Muscle of leg (tissue), 11 donors: ENCODE measurements around the gene OSBP2. TPM values are rescaled to one million over a fixed set of nuclear protein-coding genes. Genes with fewer than 3 reads are reported as not detected.

Experiments
- DNase-seq: peaks from one replicate; pipeline ENCODE4 v3.0.0; 2013
- H3K27ac ChIP-seq: one replicate; pipeline ENCODE4 v1.5.1; 2013; ENCODE audit warnings: mild to moderate bottlenecking, low read length, control low read depth
- H3K27me3 ChIP-seq: one replicate; pipeline ENCODE4 v1.6.1; 2013; ENCODE audit warnings: low read length; ENCODE audit not compliant: control insufficient read depth, insufficient read depth
- H3K36me3 ChIP-seq: one replicate; pipeline ENCODE4 v1.6.1; 2013; ENCODE audit warnings: low read length; ENCODE audit not compliant: control insufficient read depth, insufficient read depth
- H3K4me1 ChIP-seq: one replicate; pipeline ENCODE4 v1.6.1; 2013; ENCODE audit warnings: low read length; ENCODE audit not compliant: control insufficient read depth, insufficient read depth
- H3K4me3 ChIP-seq: one replicate; pipeline ENCODE4 v1.5.1; 2013; ENCODE audit warnings: low read length, control low read depth
- H3K9me3 ChIP-seq: replicated peaks from 2 replicates; pipeline ENCODE4 v1.6.1; 2013; ENCODE audit warnings: low read depth, low read length; ENCODE audit not compliant: control insufficient read depth
- WGBS: methylation state at CpG from one replicate; pipeline ENCODE4 v1.1.5; 2013; ENCODE audit warnings: missing lambda C conversion rate; ENCODE audit not compliant: insufficient coverage; 5-methylcytosine and 5-hydroxymethylcytosine counted together
- polyA plus RNA-seq, 8 donors: library from polyadenylated mRNA; unstranded; fragments of 120-200 nt; gene quantifications; one replicate each; pipeline versions ENCODE4 v1.2.1 to v1.2.3, GENCODE V29; 2013; ENCODE audit warnings: inconsistent platforms in 1 of 8, low replicate concordance in 1 of 8; ENCODE audit not compliant: insufficient read length in 8 of 8, insufficient read depth in 1 of 8
- total RNA-seq: library from RNA; stranded (reverse); fragments of 120-200 nt; gene quantifications from one replicate; pipeline ENCODE4 v1.2.4, GENCODE V29; 2013

The OSBP2 gene
- total and polyA plus RNA-seq, 9 donors: 2.7 to 7.5 (median 4.5) TPM

GRCh38 chr22:30829901-30830550 lies 135.4 kb downstream of the OSBP2 start:
- no peak for DNase-seq

GRCh38 chr22:30830907-30831306 lies 136.2 kb downstream of the OSBP2 start:
- peak; percentile 36 for DNase-seq
- WGBS: 21% methylated on average over 3 of the region's 7 CpGs
- Histone ChIP-seq H3K9me3 (no peaks in the 10 kb centered on the region), H3K36me3 (no peaks in the 10 kb centered on the region), H3K4me3 (no peak overlapping the region), H3K27me3 (no peaks in the 10 kb centered on the region), H3K27ac (no peak overlapping the region), H3K4me1 (no peaks in the 10 kb centered on the region)

More at GRCh38 chr22:30829901-30830550, 135.4 kb downstream of the OSBP2 start:
- Histone ChIP-seq H3K27ac (no peak overlapping the region), H3K36me3 (no peaks in the 10 kb centered on the region), H3K4me3 (no peak overlapping the region), H3K4me1 (no peaks in the 10 kb centered on the region), H3K27me3 (peaks cover 6% of the 10 kb centered on the region), H3K9me3 (no peaks in the 10 kb centered on the region)
- 83% methylated on average over 10 of the region's 12 CpGs for WGBS

- no peak for DNase-seq
- H3K27ac ChIP-seq: no peak overlapping the region
- no peaks in the 10 kb centered on the region for H3K4me1 ChIP-seq
- no peaks in the 10 kb centered on the region for H3K9me3 ChIP-seq
- 78% methylated on average over 6 of the region's 6 CpGs for WGBS
- H3K27me3 ChIP-seq: peaks cover under 1% of the 10 kb centered on the region
- no peak overlapping the region for H3K4me3 ChIP-seq
- no peaks in the 10 kb centered on the region for H3K36me3 ChIP-seq
Measured at GRCh38 chr22:30832407-30832987, 137.8 kb downstream of the OSBP2 start.

GRCh38 chr22:30833322-30833721 lies 138.6 kb downstream of the OSBP2 start:
- WGBS: no CpG with 5 or more reads among the region's 2 CpGs

GRCh38 chr22:30837531-30837930 lies 142.9 kb downstream of the OSBP2 start:
- no peaks in the 10 kb centered on the region for H3K4me1 ChIP-seq
- WGBS: 59% methylated on average over 5 of the region's 6 CpGs
- H3K27me3 ChIP-seq: peaks cover 2% of the 10 kb centered on the region
- H3K9me3 ChIP-seq: peaks cover 6% of the 10 kb centered on the region
- H3K4me3 ChIP-seq: no peak overlapping the region
- H3K27ac ChIP-seq: no peak overlapping the region
- no peak for DNase-seq
- no peaks in the 10 kb centered on the region for H3K36me3 ChIP-seq

More at GRCh38 chr22:30833322-30833721, 138.6 kb downstream of the OSBP2 start:
- no peak overlapping the region for H3K27ac ChIP-seq
- H3K27me3 ChIP-seq: peaks cover 2% of the 10 kb centered on the region
- no peaks in the 10 kb centered on the region for H3K36me3 ChIP-seq
- peaks cover 4% of the 10 kb centered on the region for H3K9me3 ChIP-seq
- no peak for DNase-seq
- no peaks in the 10 kb centered on the region for H3K4me1 ChIP-seq
- H3K4me3 ChIP-seq: no peak overlapping the region

GRCh38 chr22:30838111-30838510 lies 143.4 kb downstream of the OSBP2 start:
- peaks cover 2% of the 10 kb centered on the region for H3K27me3 ChIP-seq
- 83% methylated on average over 1 of the region's 3 CpGs for WGBS
- H3K4me1 ChIP-seq: no peaks in the 10 kb centered on the region
- H3K9me3 ChIP-seq: peaks cover 6% of the 10 kb centered on the region
- no peak overlapping the region for H3K27ac ChIP-seq
- H3K4me3 ChIP-seq: no peak overlapping the region
- H3K36me3 ChIP-seq: no peaks in the 10 kb centered on the region
- no peak for DNase-seq

- Histone ChIP-seq H3K27me3 (peaks cover 2% of the 10 kb centered on the region), H3K36me3 (no peaks in the 10 kb centered on the region), H3K4me3 (no peak overlapping the region), H3K4me1 (no peaks in the 10 kb centered on the region), H3K27ac (no peak overlapping the region), H3K9me3 (peaks cover 6% of the 10 kb centered on the region)
- no peak for DNase-seq
- no CpG with 5 or more reads among the region's 5 CpGs for WGBS
Measured at GRCh38 chr22:30841273-30841672, 146.6 kb downstream of the OSBP2 start.

GRCh38 chr22:30843245-30843644 lies 148.6 kb downstream of the OSBP2 start:
- Histone ChIP-seq H3K27ac (no peak overlapping the region), H3K4me3 (no peak overlapping the region), H3K4me1 (no peaks in the 10 kb centered on the region), H3K36me3 (no peaks in the 10 kb centered on the region), H3K9me3 (peaks cover 4% of the 10 kb centered on the region), H3K27me3 (no peaks in the 10 kb centered on the region)
- whole genome bisulfite sequencing: 58% methylated on average over 3 of the region's 4 CpGs
- no peak for DNase-seq

GRCh38 chr22:30847583-30847982 lies 152.9 kb downstream of the OSBP2 start:
- no CpG with 5 or more reads among the region's 1 CpG for WGBS

GRCh38 chr22:30855266-30855665 lies 160.6 kb downstream of the OSBP2 start:
- no peak overlapping the region for H3K27ac ChIP-seq
- 80% methylated on average over 1 of the region's 3 CpGs for WGBS
- H3K27me3 ChIP-seq: no peaks in the 10 kb centered on the region
- no peak overlapping the region for H3K4me3 ChIP-seq
- H3K9me3 ChIP-seq: peaks cover 2% of the 10 kb centered on the region
- H3K36me3 ChIP-seq: no peaks in the 10 kb centered on the region
- no peak for DNase-seq
- peaks cover 2% of the 10 kb centered on the region for H3K4me1 ChIP-seq

More at GRCh38 chr22:30847583-30847982, 152.9 kb downstream of the OSBP2 start:
- Histone ChIP-seq H3K27ac (no peak overlapping the region), H3K9me3 (peaks cover 2% of the 10 kb centered on the region), H3K4me3 (no peak overlapping the region), H3K27me3 (no peaks in the 10 kb centered on the region), H3K36me3 (no peaks in the 10 kb centered on the region), H3K4me1 (no peaks in the 10 kb centered on the region)
- no peak for DNase-seq
